Aorta (tissue), 5 donors: ENCODE results near the gene GALNT18. TPM values are rescaled to one million over a fixed set of nuclear protein-coding genes. Genes with fewer than 3 reads are reported as not detected.

ENCODE experiments used
- ATAC-seq: fragments of 200-7000 bp; cut with Tn5 transposase; one replicate; pipeline ENCODE4 v1.9.1; 2022; ENCODE audit warnings: moderate library complexity; ENCODE audit not compliant: low FRiP score
- DNase-seq, 2 donors: peaks; one replicate each; pipeline ENCODE4 v3.0.0-alpha.2; 2020
- H3K27ac ChIP-seq, 2 donors: one replicate each; pipeline ENCODE4 v1.5.1; 2013; ENCODE audit warnings: low read length in 2 of 2, mild to moderate bottlenecking in 2 of 2, moderate library complexity in 2 of 2, control low read depth in 1 of 2, inconsistent platforms in 1 of 2, low read depth in 1 of 2
- H3K27me3 ChIP-seq, 2 donors: one replicate each; pipeline ENCODE4 v1.6.1; 2013; ENCODE audit warnings: control low read depth in 1 of 2, low read length in 1 of 2, mild to moderate bottlenecking in 1 of 2, moderate library complexity in 1 of 2; ENCODE audit not compliant: insufficient read depth in 2 of 2, control insufficient read depth in 1 of 2
- H3K36me3 ChIP-seq, 2 donors: one replicate each; pipeline ENCODE4 v1.6.1; 2013; ENCODE audit warnings: control low read depth in 1 of 2, low read length in 1 of 2, mild to moderate bottlenecking in 1 of 2; ENCODE audit not compliant: insufficient read depth in 2 of 2, control insufficient read depth in 1 of 2
- H3K4me1 ChIP-seq, 2 donors: one replicate each; pipeline ENCODE4 v1.6.1; 2013; ENCODE audit warnings: low read length in 2 of 2, control low read depth in 1 of 2, mild to moderate bottlenecking in 1 of 2, moderate library complexity in 1 of 2; ENCODE audit not compliant: insufficient read depth in 2 of 2, control insufficient read depth in 1 of 2
- H3K4me3 ChIP-seq, 2 donors: one replicate each; pipeline ENCODE4 v1.5.1; 2013; ENCODE audit warnings: low read length in 2 of 2, control low read depth in 1 of 2, mild to moderate bottlenecking in 1 of 2
- H3K9me3 ChIP-seq: one replicate; pipeline ENCODE4 v1.6.1; 2013; ENCODE audit warnings: mild to moderate bottlenecking, low read length; ENCODE audit not compliant: control insufficient read depth
- WGBS, 2 donors: extraction: QIAGEN DNeasy Blood & Tissue Kit; methylation state at CpG; one replicate each; pipeline ENCODE4 v1.1.7; 2013; 5-methylcytosine and 5-hydroxymethylcytosine counted together
- intact Hi-C, 2 donors: fragments of 100-400 bp; cut with DNase I; formaldehyde crosslinking; loops; one replicate each; pipeline versions ENCODE4 v1.14.2 to v1.15.0; 2022
- polyA plus RNA-seq, 2 donors: library from polyadenylated mRNA; stranded (reverse); fragments of 200-250 nt; gene quantifications; one replicate each; pipeline ENCODE4 v1.2.3, GENCODE V29; 2013
- total RNA-seq, 2 donors: library from RNA; stranded (reverse); fragmentation: NEBNext Ultra II Directional; extraction: Animal tissue kit (Norgen Biotek cat#: 25700); gene quantifications; one replicate each; pipeline ENCODE4 v1.2.1, GENCODE V29; 2021
- donor health status: healthy with polysubstance abuse.
- donor health status: Bipolar disorder and iron deficiency.
- donor health status: DM: no; HTN: no; CAD: no.
- donor health status: DM: no; HTN: no; CAD: no.
- donor health status: DM: yes; HTN: yes; CAD: no.

Gene GALNT18
- total and polyA plus RNA-seq, 4 donors, result 5.3 to 60.6 (median 21.4) TPM

DNA sequence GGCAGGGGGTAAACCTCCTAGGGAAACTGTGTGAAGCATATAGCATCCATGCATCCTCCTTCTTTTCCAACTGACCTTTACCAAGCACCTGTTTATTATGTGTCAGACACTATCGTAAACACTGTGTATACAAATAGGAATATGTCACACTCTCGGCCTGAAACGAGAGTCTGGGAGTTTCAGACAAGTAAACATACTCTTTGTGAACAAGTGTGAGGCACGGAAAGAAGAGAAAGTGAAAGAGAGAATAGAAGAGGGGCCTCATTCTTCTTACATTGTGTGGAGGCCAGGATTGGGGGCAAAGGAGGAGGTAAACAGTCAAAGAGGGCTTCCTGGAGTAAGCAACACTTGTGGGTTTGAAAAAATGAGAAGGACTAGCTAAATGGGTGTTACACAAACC, 285.1 kb downstream of the GALNT18 start:
- H3K4me3 ChIP-seq, result no peak overlapping the region
- intact Hi-C loops, result no loop called here
- H3K9me3 ChIP-seq, result no peaks in the 10 kb centered on the region
- peaks cover 4 to 7% of the 10 kb centered on the region in 2 donors for H3K36me3 ChIP-seq
- 84 to 85% methylated on average over 4 of the region's 4 CpGs for WGBS, 2 donors
- H3K4me1 ChIP-seq, result no peaks in the 10 kb centered on the region
- H3K27me3 ChIP-seq, result no peaks in the 10 kb centered on the region
- DNase-seq (no peak), ATAC-seq (no peak)
- no peak overlapping the region for H3K27ac ChIP-seq

GRCh38 chr11:11335043-11335442, 286.8 kb downstream of the GALNT18 start:
- intact Hi-C loops, result no loop called here
- Histone ChIP-seq H3K4me1 (no peaks in the 10 kb centered on the region), H3K27ac (no peak overlapping the region), H3K9me3 (no peaks in the 10 kb centered on the region), H3K27me3 (no peaks in the 10 kb centered on the region), H3K4me3 (no peak overlapping the region), H3K36me3 (peaks cover 4 to 10% of the 10 kb centered on the region in 2 donors)
- 92 to 94% methylated on average over 2 of the region's 2 CpGs for WGBS, 2 donors
- DNase-seq, result no peak
- ATAC-seq, result no peak

DNA sequence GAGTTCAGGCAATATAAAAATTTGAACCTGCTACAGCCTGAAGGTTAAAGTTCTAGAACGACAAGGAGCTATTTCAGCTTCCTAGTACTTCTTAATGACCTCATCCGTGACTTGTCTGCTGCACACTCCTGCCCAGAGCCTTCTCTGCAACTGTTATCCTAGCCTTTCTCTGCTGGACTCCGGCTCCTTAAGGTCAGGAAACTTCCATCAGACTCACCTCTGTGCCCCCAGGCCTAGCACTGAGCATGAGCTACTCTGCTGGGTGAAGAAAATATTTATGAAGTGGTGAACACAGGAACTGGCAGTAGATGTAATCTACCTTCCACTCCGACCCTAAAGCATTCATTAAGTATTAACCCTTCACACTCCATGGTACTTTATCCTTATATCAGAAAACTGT, 287.2 kb downstream of the GALNT18 start:
- no peaks in the 10 kb centered on the region for H3K27me3 ChIP-seq
- H3K27ac ChIP-seq, result no peak overlapping the region
- no peak for ATAC-seq
- intact Hi-C loops, result no loop called here
- H3K36me3 ChIP-seq, result peaks cover 4 to 10% of the 10 kb centered on the region in 2 donors
- H3K4me3 ChIP-seq, result no peak overlapping the region
- no peak for DNase-seq
- WGBS, 2 donors, result 70 to 71% methylated on average over 4 of the region's 4 CpGs
- no peaks in the 10 kb centered on the region for H3K4me1 ChIP-seq
- no peaks in the 10 kb centered on the region for H3K9me3 ChIP-seq

GRCh38 chr11:11332141-11332710, 289.6 kb downstream of the GALNT18 start:
- Histone ChIP-seq H3K27ac (no peak overlapping the region), H3K9me3 (no peaks in the 10 kb centered on the region), H3K36me3 (peaks cover 4 to 15% of the 10 kb centered on the region in 2 donors), H3K4me3 (no peak overlapping the region), H3K4me1 (no peaks in the 10 kb centered on the region), H3K27me3 (no peaks in the 10 kb centered on the region)
- WGBS, 2 donors, result 75 to 82% methylated on average over 5 of the region's 5 CpGs
- intact Hi-C loops, result no loop called here
- no peak for DNase-seq
- ATAC-seq, result no peak

- DNase-seq (no peak), ATAC-seq (no peak)
- Histone ChIP-seq H3K27me3 (no peaks in the 10 kb centered on the region), H3K4me1 (no peaks in the 10 kb centered on the region), H3K9me3 (no peaks in the 10 kb centered on the region), H3K36me3 (peaks cover 2 to 16% of the 10 kb centered on the region in 2 donors), H3K4me3 (no peak overlapping the region), H3K27ac (no peak overlapping the region)
- intact Hi-C loops, result no loop called here
- WGBS, 2 donors, result 67 to 70% methylated on average over 4 of the region's 4 CpGs
These were observed 292.6 kb downstream of the GALNT18 start for GRCh38 chr11:11329062-11329806.

DNA sequence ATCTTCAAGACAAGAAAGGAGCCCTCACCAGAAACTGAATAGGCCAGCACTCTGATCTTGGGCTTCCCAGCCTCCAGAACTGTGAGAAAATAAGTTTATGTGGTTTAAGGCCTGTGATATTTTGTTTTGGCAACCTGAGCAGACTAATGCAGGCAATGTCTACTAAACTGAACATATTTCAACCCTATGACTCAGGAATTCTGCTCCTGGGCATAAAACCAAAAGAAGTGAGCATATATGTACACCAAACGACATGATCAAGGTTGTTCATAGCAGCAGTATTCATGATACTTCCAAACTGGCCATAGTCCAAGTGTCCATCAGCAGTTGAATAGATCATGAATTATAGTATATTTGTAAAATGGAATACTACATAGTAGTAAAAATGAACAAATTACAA, 297.7 kb downstream of the GALNT18 start:
- no peaks in the 10 kb centered on the region for H3K27me3 ChIP-seq
- 54 to 55% methylated on average over 1 of the region's 1 CpG for WGBS, 2 donors
- peaks cover 0 to 11% of the 10 kb centered on the region in 2 donors for H3K36me3 ChIP-seq
- H3K27ac ChIP-seq, result no peak overlapping the region
- intact Hi-C loops, result no loop called here
- H3K4me3 ChIP-seq, result no peak overlapping the region
- DNase-seq, result no peak
- H3K4me1 ChIP-seq, result no peaks in the 10 kb centered on the region
- no peaks in the 10 kb centered on the region for H3K9me3 ChIP-seq
- no peak for ATAC-seq

GRCh38 chr11:11322101-11322500, 299.7 kb downstream of the GALNT18 start:
- no peak for DNase-seq
- ATAC-seq, result no peak
- Histone ChIP-seq H3K27ac (no peak overlapping the region), H3K4me3 (no peak overlapping the region), H3K27me3 (no peaks in the 10 kb centered on the region), H3K36me3 (peaks cover 0 to 4% of the 10 kb centered on the region in 2 donors), H3K9me3 (no peaks in the 10 kb centered on the region), H3K4me1 (no peaks in the 10 kb centered on the region)
- intact Hi-C loops, result no loop called here

GRCh38 chr11:11320825-11321224, 301.0 kb downstream of the GALNT18 start:
- DNase-seq, result no peak
- H3K36me3 ChIP-seq, result peaks cover 0 to 2% of the 10 kb centered on the region in 2 donors
- no peak for ATAC-seq
- H3K4me1 ChIP-seq, result no peaks in the 10 kb centered on the region
- no peaks in the 10 kb centered on the region for H3K27me3 ChIP-seq
- H3K9me3 ChIP-seq, result no peaks in the 10 kb centered on the region
- intact Hi-C loops, result no loop called here
- H3K4me3 ChIP-seq, result no peak overlapping the region
- H3K27ac ChIP-seq, result no peak overlapping the region
- 63 to 68% methylated on average over 2 of the region's 2 CpGs for WGBS, 2 donors

DNA sequence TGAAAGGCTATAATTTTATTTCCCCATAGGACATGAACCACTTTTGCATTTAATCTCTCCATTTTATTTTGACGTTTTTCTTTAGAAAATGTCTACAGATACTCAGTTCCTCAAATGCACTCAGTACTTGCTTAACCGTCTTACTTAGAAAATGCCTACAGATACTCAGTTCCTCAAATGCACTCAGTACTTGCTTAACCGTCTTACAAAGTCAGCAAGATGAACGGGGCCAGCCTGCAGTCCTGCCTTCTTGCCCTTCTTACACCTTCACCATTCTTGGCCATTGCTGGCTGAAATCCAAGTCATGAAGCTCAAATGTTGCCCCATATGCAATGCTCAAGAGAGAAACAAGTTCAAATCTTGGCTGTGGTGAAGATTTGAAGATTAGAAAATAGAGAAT, 302.8 kb downstream of the GALNT18 start:
- no peak overlapping the region for H3K27ac ChIP-seq
- ATAC-seq (no peak), DNase-seq (no peak)
- intact Hi-C loops, result no loop called here
- no peak overlapping the region for H3K4me3 ChIP-seq
- 90 to 93% methylated on average over 4 of the region's 4 CpGs for WGBS, 2 donors
- H3K4me1 ChIP-seq, result peaks cover 0 to 2% of the 10 kb centered on the region in 2 donors
- no peaks in the 10 kb centered on the region for H3K27me3 ChIP-seq
- H3K36me3 ChIP-seq, result peaks cover 0 to 2% of the 10 kb centered on the region in 2 donors
- H3K9me3 ChIP-seq, result no peaks in the 10 kb centered on the region
